HT1080 (cell line): ENCODE results near the gene MRPL20. TPM values are rescaled to one million over a fixed set of nuclear protein-coding genes. Genes with fewer than 3 reads are reported as not detected.
"Not testable (repeated sequence)": the region's sequence is repeated elsewhere in the genome, so short reads cannot be mapped to it uniquely, and the experiment has no call there.

ENCODE experiments used
- DNase-seq: peaks from one replicate; pipeline ENCODE4 v3.0.0-alpha.2; 2015; ENCODE audit warnings: low read depth
- total RNA-seq: library from RNA; depleted of rRNA; stranded (reverse); fragments of >200 nt; shearing (Covaris generic); gene quantifications from 2 replicates; pipeline ENCODE4 v1.2.3, GENCODE V29; 2014

The MRPL20 gene
- total RNA-seq, 1 experiment from 2014 or later = 319 TPM

DNA sequence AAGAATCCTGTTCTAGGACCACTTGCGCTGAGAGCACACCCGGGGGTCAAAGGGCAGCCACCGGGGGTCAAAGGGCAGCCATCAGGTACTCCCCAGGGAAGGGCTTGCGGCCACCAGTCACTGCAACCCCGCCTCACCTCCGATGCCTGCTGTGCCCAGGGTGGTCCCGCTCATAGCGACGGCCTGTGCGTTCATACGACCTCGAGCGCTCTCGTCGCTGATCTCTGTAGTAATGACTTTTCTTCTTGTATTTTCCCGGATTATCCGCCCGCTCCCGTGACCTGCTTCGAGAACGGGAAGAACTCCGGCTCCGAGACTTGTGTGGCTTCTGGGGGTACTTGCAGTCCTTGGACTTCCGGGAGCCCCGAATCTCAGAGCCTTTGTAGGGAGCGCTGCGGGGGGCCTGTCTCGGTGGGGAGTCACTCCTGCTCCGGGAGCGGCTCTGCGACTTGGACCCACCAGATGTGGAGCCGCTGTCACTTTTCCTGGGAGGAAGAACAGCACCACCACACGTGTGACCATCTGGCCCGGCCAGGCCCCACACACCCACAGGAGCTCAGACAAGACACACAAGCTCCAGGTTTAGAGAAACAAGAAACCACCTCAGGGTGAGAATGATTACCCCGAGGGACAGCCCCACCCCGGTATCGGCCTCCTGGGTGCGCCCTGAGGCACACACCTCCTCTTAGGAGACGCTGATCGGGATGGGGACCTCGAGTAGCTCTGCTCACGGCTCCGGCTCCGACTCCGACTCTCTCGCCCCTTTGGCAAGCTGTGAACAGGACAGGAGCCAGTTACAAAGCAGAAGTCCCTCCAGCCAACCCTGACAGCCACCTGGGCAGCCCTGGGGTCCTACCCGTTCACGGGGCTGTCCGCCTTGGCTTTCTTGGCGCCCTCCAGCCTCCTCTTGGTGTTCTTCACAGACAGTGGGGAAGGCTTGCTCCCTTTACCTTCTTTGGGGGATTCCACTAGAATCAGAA, 19.7 kb downstream of the MRPL20 start:
- DNase-seq = no peak

DNA sequence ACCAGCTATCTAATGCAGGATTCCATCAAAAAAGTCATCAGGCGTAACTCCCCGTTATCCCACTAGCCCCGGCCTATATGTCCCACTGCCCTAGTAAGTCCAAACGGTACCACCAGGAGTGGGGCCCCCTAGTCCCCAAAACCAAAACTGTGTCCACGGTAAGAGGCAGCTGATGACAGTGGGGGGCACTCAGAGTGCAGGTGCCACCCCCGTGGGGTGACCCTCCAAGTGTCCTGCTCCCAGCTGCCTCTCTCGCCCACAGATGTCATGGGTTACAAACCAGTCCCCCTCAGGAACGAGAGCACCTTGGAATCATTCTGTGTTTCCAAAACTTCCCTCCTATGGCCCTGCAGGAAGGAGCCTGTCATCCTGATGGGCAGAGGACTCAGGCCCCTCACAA, 21.2 kb downstream of the MRPL20 start:
- no peak for DNase-seq

DNA sequence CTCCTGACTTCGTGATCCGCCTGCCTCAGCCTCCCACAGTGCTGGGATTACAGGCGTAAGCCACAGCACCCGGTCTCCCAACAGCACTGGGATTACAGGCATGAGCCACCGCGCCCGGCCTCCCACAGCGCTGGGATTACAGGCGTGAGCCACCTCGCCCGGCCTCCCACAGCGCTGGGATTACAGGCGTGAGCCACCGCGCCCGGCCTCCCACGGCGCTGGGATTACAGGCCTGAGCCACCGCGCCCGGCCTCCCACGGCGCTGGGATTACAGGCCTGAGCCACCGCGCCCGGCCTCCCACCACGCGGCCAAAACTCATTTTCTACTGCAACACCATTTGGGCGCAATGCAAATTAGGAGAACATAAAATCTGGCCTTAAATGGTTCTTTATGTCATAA, 21.8 kb downstream of the MRPL20 start:
- not testable (repeated sequence) for DNase-seq

DNA sequence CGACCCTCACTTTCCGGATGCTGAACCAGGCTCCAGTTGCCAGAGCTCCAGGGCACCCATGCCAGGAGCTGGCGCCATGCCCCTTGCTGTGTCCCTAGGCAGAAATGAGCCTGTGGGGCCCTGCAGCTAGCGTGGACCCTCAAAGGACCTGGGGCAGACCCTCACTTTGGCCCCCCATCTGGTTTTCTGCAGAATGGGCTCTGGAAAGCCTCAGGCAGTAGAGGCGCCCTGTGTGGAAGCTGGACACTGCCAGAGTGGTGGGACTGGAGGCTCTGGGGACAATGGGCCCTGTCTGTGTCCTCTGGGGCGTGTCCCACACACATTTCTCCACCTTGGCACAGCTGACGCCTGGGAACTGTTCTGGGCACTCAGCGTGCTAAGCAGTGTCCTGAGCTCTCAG, 25.8 kb downstream of the MRPL20 start:
- DNase-seq = no peak

DNA sequence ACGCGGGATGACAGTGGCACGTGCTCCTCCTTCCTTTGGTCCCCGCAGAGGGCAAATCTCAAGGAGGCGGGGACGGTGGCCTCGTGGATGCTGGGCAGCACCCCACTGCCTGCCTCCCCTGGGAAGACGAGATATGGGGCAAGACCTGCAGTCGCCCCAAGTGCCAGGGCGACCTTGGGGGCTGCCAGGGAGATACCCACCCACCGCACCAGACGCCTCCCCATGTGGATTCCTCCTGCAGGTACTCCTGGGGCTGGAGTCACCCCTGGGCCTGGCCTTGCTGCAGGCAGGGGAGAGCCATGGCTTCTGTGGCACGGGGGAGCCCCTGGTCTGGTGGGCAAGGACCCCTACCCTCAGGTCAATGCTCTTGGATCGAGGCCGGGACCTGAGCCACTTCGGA, 26.2 kb downstream of the MRPL20 start:
- DNase-seq = no peak

DNA sequence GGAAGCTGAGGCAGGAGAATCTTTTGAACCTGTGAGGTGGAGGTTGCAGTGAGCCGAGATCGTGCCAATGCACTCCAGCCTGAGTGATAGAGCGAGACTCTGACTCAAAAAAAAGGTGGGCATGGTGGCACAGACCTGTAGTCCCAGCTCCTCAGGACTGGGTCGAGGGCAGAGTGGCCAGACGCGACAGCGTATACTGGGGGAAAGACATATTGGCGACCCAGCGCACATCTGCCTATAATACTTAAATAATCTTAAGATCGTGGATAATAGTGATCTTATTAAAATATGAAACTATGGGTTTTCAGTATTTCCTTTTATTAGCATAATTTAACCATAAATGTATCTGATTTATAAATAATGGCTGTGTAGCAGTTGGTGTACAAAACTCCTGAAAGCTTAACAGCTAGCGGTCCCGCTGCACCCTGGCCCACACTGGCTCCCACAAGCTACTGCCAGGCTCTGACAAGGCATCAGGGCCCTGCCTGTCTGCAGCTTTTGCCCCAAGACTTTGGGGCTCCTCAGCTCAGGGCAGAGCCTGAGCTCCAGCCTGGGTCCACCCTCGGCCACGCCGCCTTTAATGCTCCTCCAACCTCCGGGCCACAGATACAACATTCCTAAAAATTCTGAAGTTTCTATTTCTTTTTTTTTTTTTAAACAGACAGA, 29.4 kb downstream of the MRPL20 start:
- DNase-seq = no peak

DNA sequence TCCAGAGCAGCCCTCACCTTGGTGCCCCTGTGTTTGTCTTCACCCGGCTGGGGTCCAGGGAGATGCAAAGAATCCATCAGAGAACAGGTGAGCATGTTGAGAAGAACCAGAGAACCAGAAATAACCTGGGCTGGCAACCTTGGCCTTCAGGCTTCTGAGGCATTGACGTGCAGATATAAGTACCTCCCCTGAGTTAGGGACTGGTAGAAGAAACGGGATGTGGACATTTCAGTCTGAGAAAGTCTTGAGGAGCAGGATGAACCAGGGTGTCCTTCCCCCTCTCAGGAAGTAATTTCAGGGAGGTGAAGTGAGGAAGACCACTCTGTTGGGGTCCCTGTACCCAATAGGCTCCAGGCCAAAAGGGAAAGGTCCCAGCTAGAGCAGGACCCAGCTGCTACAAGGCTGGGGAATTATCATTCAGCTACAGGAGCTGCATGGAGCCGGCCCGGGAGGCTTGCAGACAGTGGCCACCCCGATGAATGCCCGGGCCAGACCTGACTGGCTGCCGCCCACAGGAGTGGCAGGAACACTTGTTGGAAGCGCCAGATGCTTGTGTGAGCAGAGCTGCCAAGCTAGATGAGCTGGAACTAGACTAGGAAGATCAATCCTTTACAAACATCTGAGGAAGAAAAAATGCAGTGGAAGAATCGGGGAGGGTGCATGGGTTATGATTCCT, 30.4 kb downstream of the MRPL20 start:
- DNase-seq = no peak

DNA sequence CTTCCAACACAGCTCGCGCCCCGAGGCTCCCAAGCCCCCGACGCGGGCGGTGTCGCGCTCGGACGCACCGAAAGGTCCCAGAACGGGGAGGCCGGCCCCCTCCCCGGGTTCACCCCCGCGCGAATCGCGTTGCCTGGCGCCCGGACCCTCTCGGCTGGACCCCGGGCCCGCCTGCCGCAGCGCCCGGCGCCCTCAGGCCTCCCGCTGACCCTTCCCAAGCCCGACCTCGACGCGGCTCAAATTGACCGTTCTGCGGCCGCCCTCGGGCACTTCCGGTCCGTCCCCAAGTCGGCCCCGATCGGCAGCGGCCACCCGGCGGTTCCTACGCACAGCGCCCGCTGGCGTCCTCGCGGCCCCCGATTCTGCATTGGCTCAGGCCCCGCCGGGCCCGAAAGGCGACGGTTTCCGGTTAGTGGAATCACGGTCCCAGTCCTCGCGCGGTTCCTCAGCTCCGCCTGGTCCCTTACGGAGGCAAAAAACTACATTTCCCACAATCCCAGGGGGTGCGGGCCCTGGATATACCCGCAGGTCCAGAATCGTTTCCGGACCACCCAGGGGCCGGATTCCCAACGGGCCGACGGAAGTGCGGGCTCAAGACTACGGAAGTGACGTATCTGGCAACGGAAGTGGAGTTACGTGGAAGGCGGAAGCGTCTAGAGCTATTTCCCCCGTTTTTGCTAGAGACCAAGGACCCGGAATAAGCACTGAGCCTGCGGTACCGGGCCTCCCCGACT, 32.0 kb downstream of the MRPL20 start, which contains the start of gene AURKAIP1:
Gene AURKAIP1, minus strand, starts transcription at position 279 of the 734 bp plus-strand sequence. CDS start 451 bp downstream, outside the sequence.
- peak; percentile 100 for DNase-seq

DNA sequence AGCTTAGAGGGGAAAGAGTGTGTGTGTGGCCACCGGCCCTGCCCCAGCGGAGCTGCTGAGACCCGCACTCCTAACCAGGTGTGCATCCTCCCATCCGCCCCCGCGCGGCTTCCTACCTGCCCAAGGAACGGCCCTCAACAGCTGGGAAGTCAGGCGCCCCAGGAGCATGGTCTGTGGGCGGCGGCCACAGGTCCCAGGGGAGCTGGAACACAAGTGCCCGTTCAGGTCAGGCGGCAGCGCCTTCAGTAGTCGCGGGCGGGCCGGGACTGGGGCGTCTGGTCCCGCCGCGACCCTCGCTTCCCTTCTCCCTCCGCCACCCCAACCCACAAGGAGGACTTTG, 32.5 kb downstream of the MRPL20 start:
- DNase-seq = no peak

DNA sequence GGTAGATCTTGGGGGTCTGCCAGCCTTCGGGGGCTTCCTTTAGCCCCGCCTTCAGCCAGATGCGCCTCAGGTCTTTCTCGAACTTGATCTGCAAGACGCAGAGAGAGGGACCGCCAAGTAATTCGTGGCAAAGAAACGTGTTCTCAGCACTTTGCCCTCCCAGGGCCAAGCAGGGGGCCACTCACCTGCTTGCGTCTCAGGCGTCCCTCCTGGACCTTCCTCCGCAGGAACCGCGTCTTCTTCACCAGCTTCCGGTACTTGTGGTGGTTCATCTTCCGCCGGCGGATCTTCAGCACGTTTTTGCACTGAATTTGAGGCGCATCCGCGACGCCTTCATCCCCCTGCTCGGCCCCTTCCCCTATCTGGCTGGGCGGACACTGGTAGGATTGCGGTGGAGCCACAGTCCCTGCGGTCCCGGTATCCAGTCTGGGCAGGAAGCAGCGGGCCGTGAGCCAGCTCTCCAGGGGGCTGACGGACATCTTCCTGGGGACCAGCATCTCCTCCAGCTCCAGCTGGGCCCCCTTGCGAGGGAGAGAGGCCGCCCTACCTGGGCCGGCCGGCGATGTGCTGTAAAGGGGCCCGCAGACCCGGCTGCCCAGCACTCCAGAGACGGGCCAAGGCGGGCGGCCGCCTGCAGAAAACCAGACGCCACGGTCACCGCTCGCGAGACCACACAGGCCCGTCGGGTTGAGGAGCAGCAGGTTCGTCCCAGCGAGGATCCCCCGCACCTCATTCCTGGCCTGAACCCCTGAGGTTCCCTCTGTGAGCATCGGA, 33.1 kb downstream of the MRPL20 start:
- DNase-seq = no peak

DNA sequence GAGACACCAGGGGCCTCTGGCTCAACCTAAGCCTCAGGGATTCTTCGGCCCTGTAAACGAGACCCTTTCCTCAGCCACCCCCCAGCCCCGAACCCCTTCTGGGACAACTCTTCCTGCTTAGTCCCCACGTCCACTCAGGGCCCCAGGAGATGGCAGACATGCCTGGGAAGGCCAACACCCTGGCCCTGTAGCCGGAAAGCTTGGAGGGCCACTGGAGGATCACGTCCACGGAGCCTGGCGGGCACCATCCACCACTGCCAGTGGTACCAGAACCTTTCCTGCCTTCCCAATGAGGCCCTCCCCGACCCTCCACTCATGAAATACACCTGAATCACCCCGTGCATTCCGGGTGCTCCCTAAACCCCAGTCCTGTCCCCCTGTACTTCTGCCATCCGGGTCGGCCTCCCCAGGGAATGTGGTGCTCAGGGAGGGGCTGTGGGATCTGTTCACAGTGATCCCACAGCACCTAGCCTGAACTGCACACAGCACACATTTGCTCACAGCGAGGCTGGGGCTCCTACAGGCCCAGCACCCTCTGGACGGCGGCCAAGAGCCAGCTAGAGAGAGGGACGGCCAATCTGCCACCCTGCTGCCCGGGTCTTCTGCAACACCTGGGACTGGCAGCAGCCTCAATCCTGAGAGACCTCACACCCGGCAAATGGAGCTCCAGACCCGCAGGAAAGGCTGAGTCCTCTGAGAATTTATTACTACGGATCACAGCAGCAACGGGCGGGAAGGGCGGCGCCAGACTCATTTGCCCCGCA, 33.9 kb downstream of the MRPL20 start:
- no peak for DNase-seq

DNA sequence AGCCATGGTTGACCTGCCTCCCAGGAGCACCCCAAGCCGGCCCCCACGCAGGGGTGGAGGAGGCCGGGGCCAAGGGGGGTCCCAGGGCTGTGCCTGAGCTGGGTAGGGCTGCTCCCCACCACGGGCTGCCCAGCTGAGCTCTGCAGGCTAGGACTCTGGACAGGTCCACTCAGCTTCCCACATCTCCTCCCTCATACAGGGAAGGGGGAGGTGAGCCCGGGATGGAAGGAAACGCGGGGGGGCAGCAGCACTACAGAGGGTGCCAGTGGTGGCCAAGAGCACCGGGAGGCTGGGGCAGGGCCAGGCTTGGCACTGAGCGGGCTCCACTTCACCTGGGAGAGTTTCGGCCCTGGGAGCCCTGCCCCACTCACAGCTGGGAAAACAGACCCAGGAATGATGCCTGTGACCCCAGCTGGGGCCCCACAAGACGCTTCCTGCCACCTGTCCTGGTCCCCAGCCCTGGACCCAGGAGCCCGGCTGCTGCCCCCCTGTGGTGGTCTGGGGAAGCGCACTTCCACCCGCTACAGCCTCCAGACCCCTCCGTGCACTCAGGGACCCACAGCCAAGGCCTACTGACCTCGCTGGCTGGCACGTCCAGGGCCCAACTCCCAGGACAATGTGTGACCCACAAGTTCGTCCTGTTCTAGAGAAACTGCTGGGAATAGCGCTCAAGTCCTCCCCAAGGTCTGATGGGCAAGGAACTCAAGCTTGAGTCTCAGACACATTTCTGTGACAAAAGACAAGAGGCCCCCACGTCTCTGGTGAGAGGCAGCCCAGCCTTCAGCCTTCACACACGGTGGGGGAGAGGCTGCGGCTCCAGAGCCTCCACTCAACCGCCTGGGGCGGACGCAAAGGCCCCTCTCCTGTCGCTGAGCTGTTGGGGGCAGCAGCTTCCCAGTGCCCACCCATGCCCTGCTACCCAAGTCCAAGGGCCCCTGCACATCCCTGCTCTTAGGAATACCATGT, 35.1 kb downstream of the MRPL20 start:
- DNase-seq = peak; percentile 57

DNA sequence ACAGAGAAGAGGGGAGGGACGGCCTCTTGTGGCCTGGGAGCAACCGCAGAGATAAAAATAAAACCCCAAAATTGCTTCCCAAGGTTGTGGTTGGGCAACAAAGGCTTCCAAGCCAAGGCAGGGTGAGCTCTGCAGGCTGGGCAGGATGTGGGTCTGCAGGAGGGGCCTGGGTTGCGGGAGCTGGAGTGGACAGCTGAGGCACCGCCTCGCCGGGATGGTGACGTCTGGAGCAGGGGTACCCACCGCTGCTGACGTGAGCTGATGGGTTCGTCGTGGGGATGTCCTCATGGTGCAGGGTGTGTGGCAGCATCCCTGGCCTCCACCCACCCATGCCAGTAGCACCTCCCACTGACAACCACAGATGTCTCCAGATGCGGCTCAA, 35.7 kb downstream of the MRPL20 start:
- no peak for DNase-seq

DNA sequence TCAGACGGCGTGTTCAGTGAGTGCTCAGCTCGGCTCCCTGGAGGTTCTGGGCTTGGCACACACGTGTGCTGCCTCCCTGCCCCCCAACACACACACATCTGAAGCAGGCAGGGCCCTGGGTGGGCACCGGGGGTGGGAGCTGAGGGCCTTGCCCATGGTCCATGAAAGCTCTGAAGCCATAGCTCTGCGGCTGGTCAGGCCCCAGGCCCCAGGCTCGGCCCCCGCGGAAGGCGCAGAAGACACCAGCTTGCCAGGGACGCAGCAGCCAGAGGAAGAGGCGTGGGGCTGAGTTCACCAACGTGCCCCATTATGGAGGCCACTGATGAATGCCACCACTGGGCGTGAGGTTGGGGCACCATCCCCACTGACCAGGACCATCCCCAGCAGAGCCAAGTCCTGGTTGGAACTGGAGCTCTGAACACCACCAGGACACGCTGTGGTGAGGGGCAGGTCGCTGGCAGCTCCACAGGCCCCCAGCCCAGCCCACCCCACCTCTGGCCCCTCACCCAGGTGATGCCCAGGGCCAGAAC, 36.3 kb downstream of the MRPL20 start:
- no peak for DNase-seq

DNA sequence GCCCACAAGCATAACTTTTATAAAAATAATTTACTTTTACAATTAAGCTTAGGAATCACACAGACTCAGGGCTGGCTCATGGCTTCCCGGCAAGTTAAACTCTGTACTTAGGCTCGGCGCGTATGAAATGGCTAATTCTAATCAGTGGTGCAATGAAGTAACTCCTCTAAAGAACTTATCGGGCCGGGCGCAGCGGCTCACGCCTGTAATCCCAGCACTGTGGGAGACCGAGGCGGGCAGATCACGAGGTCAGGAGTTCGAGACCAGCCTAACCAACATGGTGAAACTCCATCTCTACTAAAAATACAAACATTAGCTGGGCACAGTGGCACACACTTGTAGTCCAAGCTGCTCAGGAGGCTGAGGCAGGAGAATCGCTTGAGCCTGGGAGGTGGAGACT, 37.0 kb downstream of the MRPL20 start:
- DNase-seq = not testable (repeated sequence)

DNA sequence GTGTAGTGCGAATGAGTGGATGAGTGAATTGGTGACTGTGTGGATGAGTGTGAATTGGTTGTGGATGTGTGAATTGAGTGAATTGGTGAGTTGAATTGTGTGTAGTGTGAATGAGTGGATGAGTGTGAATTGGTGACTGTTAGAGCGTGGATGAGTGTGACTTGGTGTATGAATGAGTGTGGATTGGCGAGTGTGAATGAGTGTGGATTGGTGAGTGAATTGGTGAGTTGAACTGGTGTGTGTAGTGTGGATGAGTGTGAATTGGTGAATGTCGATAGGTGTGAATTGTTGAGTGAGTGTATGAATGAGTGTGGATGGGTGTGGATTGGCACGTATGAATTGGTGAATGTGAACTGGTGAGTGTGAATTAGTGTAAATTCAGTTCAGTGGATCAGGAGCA, 39.8 kb downstream of the MRPL20 start:
- no peak for DNase-seq

DNA sequence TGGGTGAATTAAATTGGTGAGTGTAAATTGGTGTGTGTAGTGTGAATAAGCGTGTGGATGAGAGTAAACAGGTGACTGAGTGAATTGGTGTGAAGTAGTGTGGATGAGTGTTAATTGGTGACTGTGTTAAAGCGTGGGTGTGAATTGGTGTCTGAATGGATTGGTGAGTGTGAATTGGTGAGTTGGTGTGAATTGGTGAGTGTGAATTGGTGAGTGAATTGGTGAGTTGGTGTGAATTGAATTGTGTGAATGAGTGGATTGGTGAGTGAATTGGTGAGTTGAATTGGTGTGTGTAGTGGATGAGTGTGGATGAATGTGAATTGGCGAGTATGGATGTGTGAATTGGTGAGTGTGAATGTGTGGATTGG, 40.4 kb downstream of the MRPL20 start:
- no peak for DNase-seq
